ENCODE measurements around the gene ZFHX3.

ZFHX3 gene

GRCh38 chr16:72974142-72974769, 73.7 kb downstream of the ZFHX3 start:
- no peak for DNase-seq (ENCODE audit: low spot score)

GRCh38 chr16:72972878-72973571, 74.9 kb downstream of the ZFHX3 start:
- no peak for DNase-seq (ENCODE audit: low spot score)

GRCh38 chr16:72971370-72971769, 76.6 kb downstream of the ZFHX3 start:
- DNase-seq (ENCODE audit: low spot score): no peak

- no peak for DNase-seq (ENCODE audit: low spot score)
These were observed 77.3 kb downstream of the ZFHX3 start for GRCh38 chr16:72970656-72971055.

- DNase-seq (ENCODE audit: low spot score): no peak
These were observed 78.1 kb downstream of the ZFHX3 start for GRCh38 chr16:72969812-72970211.

DNA sequence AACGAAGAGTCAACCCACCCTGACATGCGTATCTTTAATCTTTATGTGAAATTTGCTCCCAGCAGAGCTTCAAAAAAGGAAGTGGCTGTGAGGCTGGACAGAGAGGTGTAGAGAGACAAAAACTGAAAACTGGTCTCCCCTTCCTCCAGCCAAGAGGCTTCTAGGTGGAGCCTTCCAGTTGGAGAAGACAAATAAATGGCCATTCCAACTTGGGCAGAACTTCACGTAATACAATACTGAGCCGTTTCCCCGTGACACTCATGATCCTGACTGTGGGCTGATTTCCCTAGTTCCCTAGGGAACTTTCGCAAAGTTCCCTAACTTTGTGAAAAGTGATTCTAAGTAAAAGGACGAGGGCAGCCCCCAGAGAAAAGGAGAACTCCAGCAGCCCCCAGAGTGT, 78.8 kb downstream of the ZFHX3 start:
- DNase-seq (ENCODE audit: low spot score): no peak

DNA sequence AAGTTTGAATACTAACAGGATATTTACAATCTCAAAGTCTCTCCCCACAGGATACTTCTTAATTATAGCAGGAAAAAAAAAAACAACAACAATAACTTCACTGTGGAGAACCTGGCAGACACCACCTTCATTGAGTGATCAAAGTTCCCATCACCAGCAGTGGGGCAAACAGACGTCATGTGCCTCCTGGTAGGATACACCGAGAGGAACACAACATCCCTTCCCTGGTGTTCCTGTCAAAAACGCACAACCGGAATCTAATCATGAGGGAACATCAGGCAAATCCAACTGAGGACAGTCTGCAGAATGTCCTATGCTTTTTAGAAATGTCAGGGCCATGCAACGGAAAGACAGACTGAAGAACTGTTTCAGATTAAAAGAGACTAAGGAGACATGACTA, 80.0 kb downstream of the ZFHX3 start:
- DNase-seq (ENCODE audit: low spot score): no peak

GRCh38 chr16:72963533-72964315, 84.2 kb downstream of the ZFHX3 start:
- DNase-seq (ENCODE audit: low spot score): no peak

GRCh38 chr16:72962347-72962746, 85.6 kb downstream of the ZFHX3 start:
- no peak for DNase-seq (ENCODE audit: low spot score)

DNA sequence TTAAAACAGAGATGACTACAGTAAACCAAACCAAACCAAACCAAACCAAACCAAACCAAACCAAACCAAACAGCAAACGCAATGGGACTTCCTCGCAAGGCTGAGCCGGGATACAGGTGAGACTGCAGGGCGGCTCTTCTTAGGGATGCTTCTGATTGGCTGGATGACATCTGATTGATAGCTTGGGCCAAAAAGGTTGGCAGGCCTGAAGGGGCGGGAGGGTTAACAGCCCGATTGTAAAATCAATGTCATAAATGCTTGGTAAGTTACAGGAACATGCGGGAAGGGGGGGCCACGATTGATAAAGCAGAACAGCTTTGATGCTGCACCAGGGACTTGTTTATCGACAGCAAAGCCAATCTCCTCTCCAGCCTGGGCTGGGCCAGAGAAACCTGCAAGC, 86.1 kb downstream of the ZFHX3 start:
- DNase-seq (ENCODE audit: low spot score): no peak

- DNase-seq (ENCODE audit: low spot score): no peak
These were observed 86.7 kb downstream of the ZFHX3 start for GRCh38 chr16:72961115-72961832.

- DNase-seq (ENCODE audit: low spot score): no peak
These were observed 87.8 kb downstream of the ZFHX3 start for GRCh38 chr16:72960101-72960500.

- DNase-seq (ENCODE audit: low spot score): no peak
These were observed 88.5 kb downstream of the ZFHX3 start for GRCh38 chr16:72959301-72959996.

DNA sequence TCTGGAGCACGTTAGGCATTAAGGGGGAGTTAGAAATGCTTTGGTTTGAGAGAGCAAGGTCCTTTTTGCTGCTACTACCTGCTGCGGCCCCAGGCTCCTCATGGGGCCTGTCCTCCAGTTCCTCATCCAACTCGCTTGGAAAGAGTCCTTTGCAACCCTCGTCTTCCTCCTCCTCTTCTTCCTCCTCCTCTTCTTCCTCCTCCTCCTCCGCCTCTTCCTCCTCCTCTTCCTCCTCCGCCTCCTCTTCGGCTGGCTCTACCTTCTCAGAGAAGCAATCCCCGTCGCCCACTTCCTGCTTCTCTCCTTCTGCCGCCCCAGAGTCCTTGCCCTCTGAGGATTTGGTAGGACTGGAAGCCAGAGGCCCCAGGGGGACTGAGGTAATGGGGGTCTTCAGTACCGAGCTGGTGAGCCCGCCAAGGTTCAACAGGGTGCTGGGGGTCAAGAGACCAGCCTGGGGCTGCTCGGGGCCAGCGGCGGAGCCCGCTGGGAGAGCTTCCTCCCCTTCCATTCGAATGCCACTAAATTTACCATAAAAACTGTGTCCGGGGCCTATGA, 89.3 kb downstream of the ZFHX3 start:
- DNase-seq (ENCODE audit: low spot score): no peak

GRCh38 chr16:72957303-72958277, 90.3 kb downstream of the ZFHX3 start:
- DNase-seq (ENCODE audit: low spot score): no peak

DNA sequence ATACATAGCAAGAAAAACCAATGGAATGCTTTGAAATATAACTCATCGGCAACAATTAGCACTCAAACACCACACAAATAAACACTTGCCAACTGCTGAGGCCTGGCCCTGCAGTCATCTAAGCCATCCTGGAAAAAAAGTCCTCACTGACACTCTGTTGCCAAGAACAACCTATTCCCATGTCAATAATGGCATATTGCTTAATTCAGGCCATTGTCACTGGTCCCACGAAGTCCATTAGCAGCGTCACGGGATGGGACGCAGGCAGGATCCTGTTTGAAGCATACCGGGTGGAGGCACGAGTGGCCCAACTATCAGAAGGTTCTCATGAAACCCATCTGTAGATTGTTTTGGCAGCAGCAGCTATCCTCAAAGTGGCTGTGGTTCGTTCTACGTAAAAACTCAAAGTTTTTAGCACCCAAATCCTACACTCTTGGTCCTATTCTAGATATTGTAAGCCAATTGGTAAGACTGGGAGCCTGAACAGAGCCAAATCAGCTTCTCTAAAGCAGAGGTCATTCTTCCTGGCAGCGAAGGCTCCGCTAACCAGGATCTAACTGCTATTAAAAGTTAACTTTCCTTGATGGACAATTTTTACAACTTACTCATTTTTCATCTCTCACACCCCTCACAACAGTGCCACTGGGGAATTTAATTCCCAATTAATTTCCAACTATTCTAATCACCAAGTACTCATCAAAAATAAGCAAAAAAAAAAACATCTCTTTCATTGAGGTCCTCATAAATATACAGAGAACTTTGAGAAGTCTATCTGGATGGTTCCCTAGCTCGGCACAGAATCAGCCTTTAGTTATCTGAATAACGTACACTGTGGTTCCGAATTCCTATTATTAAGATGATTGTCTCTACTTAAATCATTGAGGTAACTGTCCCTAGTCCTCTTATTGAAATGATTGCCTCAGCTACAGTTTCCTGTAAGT, 91.5 kb downstream of the ZFHX3 start:
- DNase-seq (ENCODE audit: low spot score): no peak

DNA sequence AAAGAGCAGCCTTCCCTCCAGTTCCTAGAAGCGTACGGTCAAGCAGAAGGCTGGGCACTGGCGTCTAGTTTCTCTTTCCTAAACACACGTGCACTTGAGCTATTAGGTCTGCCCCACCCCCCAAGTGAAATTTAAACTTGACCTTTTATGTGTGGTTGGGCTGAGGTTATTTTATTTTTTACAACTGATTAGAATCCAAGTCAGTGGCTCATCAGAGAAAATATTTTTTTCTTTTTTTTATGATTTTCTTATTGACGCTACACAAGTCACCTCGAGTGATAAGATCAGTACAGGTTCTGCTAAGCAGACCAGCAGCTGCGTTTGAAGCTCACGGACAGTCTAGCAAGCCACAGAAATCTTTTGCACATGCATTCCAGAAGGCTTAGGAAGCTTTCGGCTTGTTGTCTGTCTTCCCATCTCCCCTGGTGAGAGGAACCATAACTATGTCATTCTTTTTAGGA, 95.1 kb downstream of the ZFHX3 start:
- no peak for DNase-seq (ENCODE audit: low spot score)

DNA sequence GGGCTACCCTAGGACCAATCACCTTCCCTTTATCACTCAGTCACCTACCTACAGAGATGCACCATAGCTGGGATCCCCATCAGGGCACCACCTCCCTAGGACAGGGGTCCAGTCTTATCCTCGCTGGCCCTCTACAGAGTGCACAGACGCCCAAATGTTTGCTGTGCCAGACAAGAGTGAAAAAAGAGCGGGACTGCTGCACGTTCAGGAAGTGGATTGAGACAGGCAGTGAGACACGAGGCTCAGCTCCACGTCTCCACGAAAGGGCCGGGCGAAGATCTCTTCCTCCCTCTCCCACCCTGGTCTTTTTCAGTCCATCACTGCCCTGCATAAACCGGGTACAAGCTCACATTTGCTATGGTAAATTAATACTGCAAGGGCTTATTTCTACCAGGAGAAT, 95.5 kb downstream of the ZFHX3 start:
- DNase-seq (ENCODE audit: low spot score): no peak

- no peak for DNase-seq (ENCODE audit: low spot score)
These were observed 96.0 kb downstream of the ZFHX3 start for GRCh38 chr16:72951916-72952315.
